ENCODE data around the gene IQCE.

The IQCE gene

DNA sequence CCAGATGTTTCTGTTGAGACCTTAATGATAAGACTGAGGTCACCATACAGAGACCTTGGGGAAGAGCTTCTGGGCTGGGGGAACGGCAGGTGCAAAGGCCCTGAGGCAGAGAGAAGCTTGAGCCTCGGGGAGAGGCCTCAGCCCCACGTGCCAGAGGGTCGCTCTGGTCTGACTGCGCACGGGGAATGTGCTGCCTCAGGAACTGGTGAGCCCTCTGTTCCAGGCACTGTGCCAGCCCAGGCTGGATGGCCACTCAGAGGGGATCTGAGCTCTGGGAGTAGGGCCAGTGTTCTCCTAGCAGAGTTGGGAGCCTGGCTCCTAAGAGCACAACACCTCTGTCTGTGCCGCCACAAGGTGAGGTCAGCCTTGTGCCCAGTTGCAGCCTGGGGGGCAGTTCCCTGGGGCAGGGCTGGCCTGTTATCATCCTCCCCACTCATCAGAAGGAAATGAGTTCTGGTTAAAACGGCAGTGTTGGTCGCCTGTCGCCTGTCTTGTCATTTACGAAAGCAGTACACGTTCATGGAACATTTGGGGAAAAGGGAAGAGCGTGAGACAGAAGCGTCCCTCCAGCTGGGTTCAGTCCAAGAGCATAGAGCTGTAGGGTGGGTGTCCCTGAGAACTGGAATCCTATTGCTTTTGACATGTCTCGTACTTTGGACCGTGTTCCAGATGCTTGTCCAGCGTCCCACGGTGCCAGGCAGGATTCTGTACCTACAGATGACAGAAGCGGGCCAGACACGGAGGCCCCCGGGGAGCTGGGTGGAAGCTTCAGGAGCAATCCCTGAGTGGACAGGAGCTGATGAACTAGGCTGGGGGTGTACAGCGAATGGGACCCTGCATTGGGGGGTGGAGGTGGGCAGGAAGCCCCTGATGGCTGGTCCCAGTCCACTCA, 77.3 kb downstream of the IQCE start:
- no peak for DNase-seq (ENCODE audit: low read depth)

- no peak for DNase-seq (ENCODE audit: low read depth)
Measured at GRCh38 chr7:2637066-2637471, 78.3 kb downstream of the IQCE start.

DNA sequence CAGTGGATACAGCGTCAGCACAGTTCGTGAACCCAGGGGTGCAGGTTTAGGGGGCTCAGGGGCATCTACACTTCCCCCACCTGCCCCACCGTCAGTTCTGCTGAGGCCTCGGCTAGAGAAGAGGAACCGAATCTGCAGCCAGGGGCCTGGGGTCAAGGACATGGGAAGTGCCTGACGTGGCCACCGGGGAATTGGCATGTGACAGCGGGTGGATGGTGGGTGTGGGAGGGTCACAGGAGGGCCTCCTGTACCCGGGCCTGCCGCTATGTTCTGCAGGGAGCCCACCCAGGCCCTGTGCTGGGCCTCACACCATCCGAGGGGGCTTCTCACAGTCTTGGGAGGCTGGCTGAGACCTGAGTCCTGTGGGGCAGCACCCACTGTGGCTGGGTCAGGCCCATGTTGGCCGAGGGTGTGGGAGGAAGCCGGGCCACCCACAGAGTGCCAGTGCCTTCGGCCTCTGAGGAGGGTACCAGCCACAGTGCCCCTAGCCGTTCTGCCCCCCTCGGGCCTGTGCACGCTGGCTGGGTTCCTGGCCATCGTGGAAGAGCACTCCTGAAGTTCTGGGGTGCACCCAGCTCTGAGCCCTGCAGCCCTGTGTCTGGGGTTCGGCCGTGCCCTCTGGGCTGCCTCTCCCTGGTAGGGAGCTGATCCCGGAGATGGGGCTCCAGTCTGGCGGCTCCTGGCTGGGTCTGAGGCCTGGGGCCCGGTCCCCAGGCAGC, 78.9 kb downstream of the IQCE start:
- no peak for DNase-seq (ENCODE audit: low read depth)

GRCh38 chr7:2638224-2638991, 79.6 kb downstream of the IQCE start:
- DNase-seq (ENCODE audit: low read depth) = no peak

- no peak for DNase-seq (ENCODE audit: low read depth)
Measured at GRCh38 chr7:2639181-2639681, 80.5 kb downstream of the IQCE start.

GRCh38 chr7:2639695-2640481, 81.1 kb downstream of the IQCE start:
- DNase-seq (ENCODE audit: low read depth) = no peak

DNA sequence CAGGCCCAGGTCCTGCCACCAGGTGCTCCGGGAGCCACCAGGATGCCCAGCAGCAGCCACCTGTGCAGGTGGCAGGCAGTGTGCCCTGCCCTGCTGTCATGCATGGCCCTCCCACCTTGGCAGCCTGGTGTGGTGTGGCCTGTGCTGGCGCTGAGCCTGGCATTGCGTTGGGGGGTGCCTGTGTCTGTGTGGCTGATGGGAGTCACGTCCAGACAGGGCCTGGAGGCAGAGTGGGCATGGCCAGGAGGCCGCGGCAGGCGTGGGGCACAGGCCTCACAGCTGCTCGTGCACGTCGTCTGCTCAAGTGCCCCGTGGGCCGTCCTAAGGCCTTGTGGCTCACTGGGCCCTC, 81.7 kb downstream of the IQCE start:
- DNase-seq (ENCODE audit: low read depth) = no peak

DNA sequence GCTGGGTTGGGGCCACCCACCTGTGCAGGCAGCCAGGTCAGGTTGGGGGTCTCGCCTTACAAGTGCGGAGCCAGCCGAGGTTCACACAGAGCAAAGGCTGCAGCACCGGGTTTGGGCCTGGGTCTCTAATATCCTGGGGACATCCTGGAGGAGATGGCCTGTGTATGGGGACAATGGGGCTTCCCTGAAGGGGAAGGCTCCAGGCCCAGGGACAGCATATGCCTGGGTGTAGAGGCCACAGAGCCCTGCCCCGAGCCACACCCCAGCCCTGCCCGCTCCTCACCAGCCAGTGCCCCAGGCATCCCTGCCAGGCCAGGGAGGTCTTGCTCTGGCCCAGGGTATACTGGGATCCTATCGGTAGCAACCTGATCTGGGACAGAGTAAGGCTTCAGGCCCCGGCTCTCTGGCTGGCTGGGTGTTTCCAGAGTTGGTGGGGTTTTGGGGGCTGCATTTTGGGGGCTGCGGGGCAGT, 82.1 kb downstream of the IQCE start:
- DNase-seq (ENCODE audit: low read depth) = no peak

- no peak for DNase-seq (ENCODE audit: low read depth)
Measured at GRCh38 chr7:2641406-2642393, 82.9 kb downstream of the IQCE start.

DNA sequence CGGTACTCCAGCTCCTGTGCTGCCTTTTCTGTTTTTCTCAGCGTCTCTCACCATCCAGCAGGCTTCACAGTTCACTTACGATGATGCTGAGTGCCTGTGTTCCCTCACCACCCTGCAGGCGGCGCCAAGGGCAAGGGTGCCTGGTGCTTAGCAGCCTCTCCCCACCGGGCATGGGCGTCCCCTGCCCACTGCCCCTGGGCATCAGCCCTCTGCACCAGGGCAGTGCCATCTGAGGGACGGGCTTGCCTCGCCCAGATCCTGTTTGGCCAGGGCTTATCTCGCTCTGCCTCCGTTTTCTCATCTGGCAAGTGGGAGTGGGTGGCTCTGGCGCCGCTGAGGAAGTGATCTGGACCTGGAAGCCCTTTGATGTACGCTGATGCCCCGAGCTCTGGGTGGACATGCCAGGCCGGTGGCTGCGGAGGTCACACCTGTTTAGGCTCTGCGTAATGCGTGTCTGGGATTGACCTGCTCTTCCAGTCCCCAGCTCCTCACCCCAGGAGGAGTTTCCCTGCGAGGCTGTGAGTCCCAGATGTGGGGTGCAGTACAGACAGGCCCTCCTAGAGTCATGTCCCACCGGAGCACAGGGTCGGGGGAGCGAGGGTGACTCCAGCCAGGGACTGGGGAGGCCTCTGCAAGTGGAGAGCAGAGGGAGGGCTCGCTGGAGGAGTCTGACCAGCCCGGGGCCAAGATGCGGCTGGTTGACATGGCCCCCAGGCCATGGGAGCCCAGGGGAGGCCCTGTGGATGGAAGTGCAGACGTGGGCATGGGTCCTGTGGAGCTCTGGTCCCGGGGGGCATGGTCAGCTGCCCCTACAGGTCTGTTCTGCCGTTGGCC, 84.8 kb downstream of the IQCE start:
- DNase-seq (ENCODE audit: low read depth) = no peak

DNA sequence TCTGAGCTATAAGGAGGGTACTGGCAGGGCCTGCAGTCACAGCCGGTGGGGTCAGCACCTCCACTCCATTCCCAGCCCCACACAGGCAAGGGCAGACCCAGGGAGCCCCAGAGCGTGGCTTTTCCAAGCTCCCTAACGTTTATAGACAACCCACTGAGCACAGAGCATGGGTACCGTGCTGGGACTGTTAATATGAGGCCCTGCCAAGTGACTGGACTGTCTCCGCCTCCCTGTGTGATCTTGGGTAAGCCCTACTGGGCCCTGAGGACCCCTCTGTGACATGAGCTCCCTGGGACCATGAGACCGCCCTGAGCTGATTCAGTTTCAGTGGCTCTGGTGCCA, 85.4 kb downstream of the IQCE start:
- DNase-seq (ENCODE audit: low read depth) = no peak

DNA sequence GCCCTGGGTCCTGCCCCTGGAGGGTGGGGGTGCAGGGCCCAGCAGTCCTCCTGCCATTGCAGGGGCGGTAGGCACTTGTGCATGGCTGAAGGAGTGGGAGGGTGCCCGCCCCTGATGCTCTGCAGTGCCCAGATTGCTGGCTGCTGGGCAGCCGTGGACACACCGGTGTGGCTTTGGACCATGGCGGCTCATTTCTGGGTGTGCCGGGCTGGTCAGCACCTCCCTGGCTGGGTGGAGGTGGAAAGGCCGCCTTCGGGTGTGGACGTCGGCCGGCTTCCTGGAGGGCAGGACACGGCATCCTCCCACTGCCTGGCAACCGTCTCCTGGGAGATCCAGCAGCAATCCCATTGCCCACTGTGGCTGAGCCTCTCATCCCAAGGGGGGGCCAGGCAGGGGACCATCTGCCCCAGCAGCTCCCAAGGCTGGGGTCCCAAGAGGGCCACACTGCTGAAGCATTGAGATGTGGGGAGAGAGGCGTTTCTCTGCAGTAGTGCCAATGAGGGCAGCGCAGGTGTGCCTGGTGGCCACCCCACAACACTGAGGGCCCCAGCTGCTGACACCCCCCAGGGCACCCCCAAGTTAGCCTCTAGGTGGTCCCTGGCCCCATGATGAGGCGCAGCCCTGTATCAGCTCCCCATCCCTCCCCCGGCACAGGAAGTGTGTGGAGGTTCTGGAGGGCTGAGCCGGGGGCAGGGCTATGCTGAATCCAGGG, 85.9 kb downstream of the IQCE start:
- no peak for DNase-seq (ENCODE audit: low read depth)

GRCh38 chr7:2645274-2645868, 86.6 kb downstream of the IQCE start:
- DNase-seq (ENCODE audit: low read depth) = no peak

DNA sequence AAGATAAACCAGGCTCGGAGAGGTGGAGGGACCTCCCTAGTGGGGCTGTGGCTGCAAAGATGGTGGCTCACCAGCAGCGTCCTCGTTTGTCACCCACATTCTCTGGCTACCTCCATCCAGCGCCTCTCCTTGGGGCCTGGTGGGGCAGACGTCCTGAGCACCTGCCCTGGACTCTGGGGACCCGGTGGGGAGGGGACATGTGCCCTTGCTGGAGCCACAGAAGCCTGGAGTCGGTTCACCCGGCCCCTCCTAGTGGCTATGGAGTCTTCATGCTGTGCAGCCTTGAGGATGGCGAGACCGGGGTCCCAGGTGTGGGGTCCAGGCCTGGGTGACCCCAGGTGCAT, 87.5 kb downstream of the IQCE start:
- DNase-seq (ENCODE audit: low read depth) = no peak

- DNase-seq (ENCODE audit: low read depth) = no peak
Measured at GRCh38 chr7:2646680-2647571, 88.1 kb downstream of the IQCE start.

GRCh38 chr7:2647594-2648172, 88.9 kb downstream of the IQCE start:
- DNase-seq (ENCODE audit: low read depth) = no peak

GRCh38 chr7:2649139-2649838, 90.5 kb downstream of the IQCE start:
- no peak for DNase-seq (ENCODE audit: low read depth)
